SK-N-SH (cell line): ENCODE data around the gene ITGA5.

ENCODE experiments used
- CTCF ChIP-seq: fragments of 200-600 bp; sonication (generic); IDR thresholded peaks from 2 replicates; pipeline ENCODE4 v1.6.1; 2017; ENCODE audit warnings: antibody characterized with exemption, mild to moderate bottlenecking, moderate library complexity
- FOSL2 ChIP-seq: IDR thresholded peaks from 2 replicates; pipeline ENCODE4 v1.4.0; 2012; ENCODE audit warnings: low read depth, mild to moderate bottlenecking, moderate library complexity, borderline replicate concordance
- IRF3 ChIP-seq: fragments of 150-350 bp; IDR thresholded peaks from 2 replicates; pipeline ENCODE4 v1.6.1; 2016; ENCODE audit warnings: mild to moderate bottlenecking, low read depth, low read length
- NFIC ChIP-seq: IDR thresholded peaks from 2 replicates; pipeline ENCODE4 v1.4.0; 2012; ENCODE audit warnings: borderline replicate concordance
- POLR2AphosphoS5 ChIP-seq: IDR thresholded peaks from 2 replicates; pipeline ENCODE4 v1.6.1; 2012; ENCODE audit warnings: low read depth, low read length
- REST ChIP-seq: IDR thresholded peaks from 2 replicates; pipeline ENCODE4 v1.6.1; 2012; ENCODE audit warnings: mild to moderate bottlenecking, low read depth, low read length, moderate library complexity
- SMC3 ChIP-seq: IDR thresholded peaks from 2 replicates; pipeline ENCODE4 v1.6.1; 2012; ENCODE audit warnings: low read depth, low read length, improper control_type of control experiment
- USF1 ChIP-seq: IDR thresholded peaks from 2 replicates; pipeline ENCODE4 v1.4.0; 2012; ENCODE audit warnings: low read depth, borderline replicate concordance
- YY1 ChIP-seq: IDR thresholded peaks from 2 replicates; pipeline ENCODE4 v1.4.0; 2012; ENCODE audit warnings: low read depth, mild to moderate bottlenecking

GRCh38 chr12:54374562-54375258 lies 44.4 kb downstream of the ITGA5 start:
- TF ChIP-seq USF1 (no peak), FOSL2 (no peak), CTCF (no peak), YY1 (no peak), IRF3 (no peak), NFIC (no peak), SMC3 (no peak), POLR2AphosphoS5 (no peak), REST (no peak)
